Stomach (tissue), 4 donors: ENCODE results near the gene RNH1.

Experiments
- EP300 ChIP-seq: sonication (generic); formaldehyde crosslinking; IDR thresholded peaks from one replicate; pipeline ENCODE4 v1.6.1; 2017; ENCODE audit warnings: antibody characterized with exemption
- TF ChIP-seq, protein P1 (sequence below), 7 experiments: fragments of 450-650 bp in 4 of 7; fragments of 200-600 bp in 3 of 7; sonication (generic) in 3 of 7; IDR thresholded peaks; one replicate each; pipeline ENCODE4 v1.5.1; 2016 to 2019; ENCODE audit warnings: antibody characterized with exemption in 7 of 7, control low read depth in 2 of 7, mild to moderate bottlenecking in 1 of 7

DNA sequence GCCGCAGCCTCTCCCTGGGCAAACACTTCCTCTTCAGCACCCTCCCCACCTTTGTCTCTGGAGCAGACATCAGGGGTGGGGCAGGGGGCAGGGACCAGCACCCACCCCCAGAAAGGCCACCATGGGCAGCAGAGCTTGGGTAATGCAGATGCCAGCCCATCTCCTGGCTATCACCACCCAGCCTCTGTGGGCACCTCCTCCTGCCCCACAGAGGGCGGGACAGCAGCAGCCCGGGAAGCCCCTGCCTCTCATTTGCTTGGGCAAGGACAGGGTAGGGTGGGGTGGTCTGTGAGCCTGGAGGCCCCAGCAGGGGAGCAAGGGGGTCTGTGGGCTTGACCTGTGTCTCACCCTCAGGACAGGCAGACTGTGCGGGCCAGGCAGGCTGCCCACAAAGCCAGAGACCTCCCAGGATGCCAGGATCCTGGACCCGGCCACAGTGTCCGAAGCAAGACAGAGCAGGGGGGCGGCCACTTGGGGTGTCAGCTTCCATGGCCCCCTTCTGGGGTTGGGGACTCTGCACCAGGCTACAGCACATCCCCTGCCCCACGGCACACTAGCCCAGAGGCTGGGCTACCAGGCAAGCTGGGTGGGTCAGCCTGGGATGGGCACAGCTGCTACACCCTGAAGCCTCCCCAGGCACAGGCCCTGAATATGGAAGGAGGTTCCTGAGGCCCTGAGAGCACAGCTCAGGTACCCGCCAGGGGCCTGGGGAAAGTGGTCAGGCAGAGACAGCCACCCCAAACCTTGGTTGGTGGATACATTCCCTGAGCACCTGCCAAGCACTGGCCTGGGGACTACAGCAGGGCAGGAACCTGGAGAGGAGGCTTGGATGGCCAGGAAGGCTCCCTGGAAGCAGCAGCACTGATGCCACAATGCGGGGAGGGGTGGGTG, 4.5 kb downstream of the RNH1 start:
- no peak for TF ChIP-seq EP300
- TF ChIP-seq, protein P1, sequence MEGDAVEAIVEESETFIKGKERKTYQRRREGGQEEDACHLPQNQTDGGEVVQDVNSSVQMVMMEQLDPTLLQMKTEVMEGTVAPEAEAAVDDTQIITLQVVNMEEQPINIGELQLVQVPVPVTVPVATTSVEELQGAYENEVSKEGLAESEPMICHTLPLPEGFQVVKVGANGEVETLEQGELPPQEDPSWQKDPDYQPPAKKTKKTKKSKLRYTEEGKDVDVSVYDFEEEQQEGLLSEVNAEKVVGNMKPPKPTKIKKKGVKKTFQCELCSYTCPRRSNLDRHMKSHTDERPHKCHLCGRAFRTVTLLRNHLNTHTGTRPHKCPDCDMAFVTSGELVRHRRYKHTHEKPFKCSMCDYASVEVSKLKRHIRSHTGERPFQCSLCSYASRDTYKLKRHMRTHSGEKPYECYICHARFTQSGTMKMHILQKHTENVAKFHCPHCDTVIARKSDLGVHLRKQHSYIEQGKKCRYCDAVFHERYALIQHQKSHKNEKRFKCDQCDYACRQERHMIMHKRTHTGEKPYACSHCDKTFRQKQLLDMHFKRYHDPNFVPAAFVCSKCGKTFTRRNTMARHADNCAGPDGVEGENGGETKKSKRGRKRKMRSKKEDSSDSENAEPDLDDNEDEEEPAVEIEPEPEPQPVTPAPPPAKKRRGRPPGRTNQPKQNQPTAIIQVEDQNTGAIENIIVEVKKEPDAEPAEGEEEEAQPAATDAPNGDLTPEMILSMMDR (IDR thresholded peaks at IDR 0.05), result no peak
